Breast epithelium (tissue), 3 donors: ENCODE results near the gene KCMF1.

Experiments
- POLR2A ChIP-seq: fragments of 450-650 bp; IDR thresholded peaks from one replicate; pipeline ENCODE4 v1.6.1; 2016; ENCODE audit warnings: antibody characterized with exemption, mild to moderate bottlenecking, moderate library complexity
- TF ChIP-seq, protein P1 (sequence below), 3 donors: fragments of 450-650 bp; IDR thresholded peaks; one replicate each; pipeline ENCODE4 v1.5.1; 2016 to 2017; ENCODE audit warnings: antibody characterized with exemption in 3 of 3, mild to moderate bottlenecking in 3 of 3, moderate library complexity in 3 of 3

GRCh38 chr2:85008252-85008651 lies 37.3 kb downstream of the KCMF1 start:
- TF ChIP-seq, protein P1, sequence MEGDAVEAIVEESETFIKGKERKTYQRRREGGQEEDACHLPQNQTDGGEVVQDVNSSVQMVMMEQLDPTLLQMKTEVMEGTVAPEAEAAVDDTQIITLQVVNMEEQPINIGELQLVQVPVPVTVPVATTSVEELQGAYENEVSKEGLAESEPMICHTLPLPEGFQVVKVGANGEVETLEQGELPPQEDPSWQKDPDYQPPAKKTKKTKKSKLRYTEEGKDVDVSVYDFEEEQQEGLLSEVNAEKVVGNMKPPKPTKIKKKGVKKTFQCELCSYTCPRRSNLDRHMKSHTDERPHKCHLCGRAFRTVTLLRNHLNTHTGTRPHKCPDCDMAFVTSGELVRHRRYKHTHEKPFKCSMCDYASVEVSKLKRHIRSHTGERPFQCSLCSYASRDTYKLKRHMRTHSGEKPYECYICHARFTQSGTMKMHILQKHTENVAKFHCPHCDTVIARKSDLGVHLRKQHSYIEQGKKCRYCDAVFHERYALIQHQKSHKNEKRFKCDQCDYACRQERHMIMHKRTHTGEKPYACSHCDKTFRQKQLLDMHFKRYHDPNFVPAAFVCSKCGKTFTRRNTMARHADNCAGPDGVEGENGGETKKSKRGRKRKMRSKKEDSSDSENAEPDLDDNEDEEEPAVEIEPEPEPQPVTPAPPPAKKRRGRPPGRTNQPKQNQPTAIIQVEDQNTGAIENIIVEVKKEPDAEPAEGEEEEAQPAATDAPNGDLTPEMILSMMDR (IDR thresholded peaks at IDR 0.05), result no peak
- TF ChIP-seq POLR2A, result no peak
